IMR-90 (cell line): ENCODE measurements around the gene GPX4. TPM values are rescaled to one million over a fixed set of nuclear protein-coding genes. Genes with fewer than 3 reads are reported as not detected.

Experiments used
- ATAC-seq: fragments of 200-7000 bp; cut with Tn5 transposase; 2 replicates; pipeline ENCODE4 v1.9.1; 2020; ENCODE audit warnings: low read depth, mild to moderate bottlenecking, moderate library complexity
- BruUV-seq: library from RNA; stranded (reverse); fragments of 400-500 nt; replicated peaks from 2 replicates; lab custom pipeline; 2021; lab: Mats Ljungman, UMichigan
- CTCF ChIA-PET: fragments of 300-600 bp; formaldehyde crosslinking; extraction: SDS; loops from one replicate; lab custom pipeline; 2021; ENCODE audit warnings: antibody characterized with exemption; lab: Yijun Ruan, JAX
- POLR2A ChIA-PET: fragments of 300-600 bp; sonication (Branson Sonifier 250); formaldehyde crosslinking; loops from one replicate; lab custom pipeline; 2022; ENCODE audit warnings: antibody characterized with exemption; ENCODE audit not compliant: unreplicated experiment; lab: Charles Lee
- DNase-seq: peaks from one replicate; pipeline ENCODE4 v3.0.0; 2013
- H2AFZ ChIP-seq: replicated peaks from 2 replicates; pipeline ENCODE3; 2013; ENCODE audit warnings: low read length, mild to moderate bottlenecking; ENCODE audit not compliant: poor library complexity
- H2AK5ac ChIP-seq: 2 replicates; pipeline ENCODE4 v1.6.1; 2013; ENCODE audit warnings: low read depth, low read length, inconsistent platforms
- H2AK9ac ChIP-seq: replicated peaks from 2 replicates; pipeline ENCODE3; 2013; ENCODE audit warnings: mild to moderate bottlenecking, low read depth, low read length, moderate library complexity; ENCODE audit not compliant: poor library complexity
- H2BK120ac ChIP-seq: 2 replicates; pipeline ENCODE4 v1.6.1; 2013; ENCODE audit warnings: low read depth, low read length, inconsistent platforms
- H2BK15ac ChIP-seq: 3 replicates; pipeline ENCODE4 v1.6.1; 2013; ENCODE audit warnings: low read depth, low read length, inconsistent platforms
- H2BK20ac ChIP-seq: 2 replicates; pipeline ENCODE4 v1.6.1; 2013; ENCODE audit warnings: low read depth, mild to moderate bottlenecking, inconsistent platforms, low read length, moderate library complexity
- H2BK5ac ChIP-seq: 2 replicates; pipeline ENCODE4 v1.6.1; 2013; ENCODE audit warnings: mild to moderate bottlenecking, low read depth, low read length, inconsistent platforms; ENCODE audit not compliant: poor library complexity, severe bottlenecking
- H3K14ac ChIP-seq: replicated peaks from 2 replicates; pipeline ENCODE4 v1.6.1; 2013; ENCODE audit warnings: low read depth, low read length, inconsistent platforms
- H3K18ac ChIP-seq: 2 replicates; pipeline ENCODE4 v1.6.1; 2013; ENCODE audit warnings: low read depth, low read length, control low read depth
- H3K23ac ChIP-seq: 2 replicates; pipeline ENCODE4 v1.6.1; 2013; ENCODE audit warnings: low read depth, low read length, inconsistent platforms
- H3K27ac ChIP-seq: 2 replicates; pipeline ENCODE4 v1.5.1; 2013; ENCODE audit warnings: mild to moderate bottlenecking, control low read depth, low read length; ENCODE audit not compliant: insufficient read depth
- H3K27me3 ChIP-seq: 2 replicates; pipeline ENCODE4 v1.6.1; 2013; ENCODE audit warnings: low read length; ENCODE audit not compliant: control insufficient read depth, insufficient read depth
- H3K36me3 ChIP-seq: 2 replicates; pipeline ENCODE4 v1.6.1; 2013; ENCODE audit warnings: low read length, mixed read lengths; ENCODE audit not compliant: control insufficient read depth, insufficient read depth
- H3K4ac ChIP-seq: 2 replicates; pipeline ENCODE4 v1.6.1; 2013; ENCODE audit warnings: low read depth, low read length, inconsistent platforms
- H3K4me1 ChIP-seq: 2 replicates; pipeline ENCODE4 v1.6.1; 2013; ENCODE audit warnings: low read length, mixed read lengths; ENCODE audit not compliant: control insufficient read depth, insufficient read depth
- H3K4me2 ChIP-seq: 2 replicates; pipeline ENCODE4 v1.6.1; 2013; ENCODE audit warnings: low read depth, mild to moderate bottlenecking, control low read depth, low read length, moderate library complexity
- H3K4me3 ChIP-seq: 2 replicates; pipeline ENCODE4 v1.5.1; 2013; ENCODE audit warnings: low read depth, mild to moderate bottlenecking, control low read depth, low read length, moderate library complexity; ENCODE audit not compliant: insufficient read depth
- H3K56ac ChIP-seq: 2 replicates; pipeline ENCODE4 v1.6.1; 2013; ENCODE audit warnings: low read length, inconsistent platforms; ENCODE audit not compliant: insufficient read depth; ENCODE audit errors: extremely low read depth
- H3K79me1 ChIP-seq, 2 experiments: 2 replicates each; pipeline ENCODE4 v1.6.1; 2013; ENCODE audit warnings: low read length in 2 of 2, inconsistent platforms in 1 of 2, low read depth in 1 of 2
- H3K9ac ChIP-seq: 2 replicates; pipeline ENCODE4 v1.6.1; 2013; ENCODE audit warnings: low read depth, low read length, control low read depth
- H3K9me1 ChIP-seq: 2 replicates; pipeline ENCODE4 v1.6.1; 2013; ENCODE audit warnings: low read length, inconsistent platforms; ENCODE audit not compliant: insufficient read depth
- H3K9me3 ChIP-seq: 2 replicates; pipeline ENCODE4 v1.6.1; 2013; ENCODE audit warnings: low read length; ENCODE audit not compliant: control insufficient read depth, insufficient read depth
- H4K20me1 ChIP-seq: 2 replicates; pipeline ENCODE4 v1.6.1; 2013; ENCODE audit warnings: low read length, inconsistent platforms; ENCODE audit not compliant: insufficient read depth
- H4K5ac ChIP-seq: 2 replicates; pipeline ENCODE4 v1.6.1; 2013; ENCODE audit warnings: mild to moderate bottlenecking, low read depth, low read length, control low read depth
- H4K8ac ChIP-seq, 2 experiments: 2 replicates each; pipeline ENCODE4 v1.6.1; 2013; ENCODE audit warnings: low read depth in 2 of 2, low read length in 2 of 2, control low read depth in 1 of 2, inconsistent platforms in 1 of 2
- H4K91ac ChIP-seq: 2 replicates; pipeline ENCODE4 v1.6.1; 2013; ENCODE audit warnings: low read depth, low read length, inconsistent platforms; ENCODE audit not compliant: insufficient read depth
- CHD1 ChIP-seq: IDR thresholded peaks from 2 replicates; pipeline ENCODE4 v1.6.1; 2012; ENCODE audit warnings: low read depth, low read length, improper control_type of control experiment
- RAD21 ChIP-seq: IDR thresholded peaks from 2 replicates; pipeline ENCODE4 v1.6.1; 2012; ENCODE audit warnings: low read length, improper control_type of control experiment
- WGBS, 2 experiments: methylation state at CpG; one replicate each; pipeline versions ENCODE4 v1.1.5 to v1.1.7; 2013; ENCODE audit warnings: missing lambda C conversion rate in 2 of 2; ENCODE audit not compliant: insufficient read length in 1 of 2; ENCODE audit errors: extremely low coverage in 2 of 2; 5-methylcytosine and 5-hydroxymethylcytosine counted together
- dilution Hi-C: fragments of 300-500 bp; cut with HindIII; formaldehyde crosslinking; loops from one replicate; pipeline ENCODE4 v1.14.3; 2018; ENCODE audit warnings: low sequenced_read_pairs; ENCODE audit not compliant: unreplicated experiment
- in situ Hi-C: fragments of 300-500 bp; cut with MboI; formaldehyde crosslinking; loops from 3 replicates; pipeline ENCODE4 v1.14.3; 2019; ENCODE audit warnings: low sequenced_read_pairs, inconsistent platforms, mixed read lengths
- intact Hi-C: fragments of 100-400 bp; cut with micrococcal nuclease; formaldehyde crosslinking; loops from 2 replicates; pipeline ENCODE4 v1.10.0; 2022
- polyA plus RNA-seq, 3 experiments: library from polyadenylated mRNA; depleted of rRNA; stranded (reverse); fragments of >200 nt; gene quantifications; 2 replicates each; pipeline ENCODE4 v1.2.3, GENCODE V29; 2012; ENCODE audit warnings: low replicate concordance in 1 of 3
- total RNA-seq: library from RNA; depleted of rRNA; stranded (reverse); fragments of >200 nt; gene quantifications from 2 replicates; pipeline ENCODE4 v1.2.3, GENCODE V29; 2012
- TF ChIP-seq, protein P1 (sequence below): fragments of 150-350 bp; IDR thresholded peaks from 2 replicates; pipeline ENCODE4 v1.6.1; 2016; ENCODE audit warnings: low read depth, mild to moderate bottlenecking, low read length, moderate library complexity, borderline replicate concordance

The GPX4 gene
- total and polyA plus RNA-seq, 2 of the 4 experiments (the other 2 are of a cell fraction): 357 to 1,083 TPM

GRCh38 chr19:1091544-1092175 is 12.1 kb upstream of the GPX4 start:
- Histone ChIP-seq H3K23ac (no peak overlapping the region), H3K36me3 (peaks cover 42% of the 10 kb centered on the region), H3K4ac (no peak overlapping the region), H2AK5ac (no peak overlapping the region), H3K4me3 (no peak overlapping the region), H3K79me1 (peaks cover 3 to 28% of the 10 kb centered on the region in 2 experiments; a peak in 2 of 4 replicates), H3K9ac (no peak overlapping the region), H3K27ac (no peak overlapping the region), H4K91ac (no peak overlapping the region), H3K14ac (no peak overlapping the region), H3K18ac (no peak overlapping the region), H3K9me1 (peaks cover 5% of the 10 kb centered on the region; the same call in 1 of the 2 replicates), H2BK120ac (no peak overlapping the region), H4K20me1 (peaks cover 22% of the 10 kb centered on the region), H3K56ac (no peak overlapping the region), H2AFZ (no peak overlapping the region), H3K4me1 (peaks cover 5% of the 10 kb centered on the region; the same call in 1 of the 2 replicates), H3K4me2 (no peak overlapping the region), H4K8ac (no peak overlapping the region), H2BK5ac (no peak overlapping the region), H2AK9ac (peak overlapping the region; percentile 37), H3K9me3 (no peaks in the 10 kb centered on the region), H3K27me3 (no peaks in the 10 kb centered on the region), H2BK15ac (no peak overlapping the region), H2BK20ac (no peak overlapping the region), H4K5ac (no peak overlapping the region)
- no TSS peak for BruUV-seq
- TF ChIP-seq, protein P1, sequence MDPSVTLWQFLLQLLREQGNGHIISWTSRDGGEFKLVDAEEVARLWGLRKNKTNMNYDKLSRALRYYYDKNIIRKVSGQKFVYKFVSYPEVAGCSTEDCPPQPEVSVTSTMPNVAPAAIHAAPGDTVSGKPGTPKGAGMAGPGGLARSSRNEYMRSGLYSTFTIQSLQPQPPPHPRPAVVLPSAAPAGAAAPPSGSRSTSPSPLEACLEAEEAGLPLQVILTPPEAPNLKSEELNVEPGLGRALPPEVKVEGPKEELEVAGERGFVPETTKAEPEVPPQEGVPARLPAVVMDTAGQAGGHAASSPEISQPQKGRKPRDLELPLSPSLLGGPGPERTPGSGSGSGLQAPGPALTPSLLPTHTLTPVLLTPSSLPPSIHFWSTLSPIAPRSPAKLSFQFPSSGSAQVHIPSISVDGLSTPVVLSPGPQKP: no peak
- TF ChIP-seq CHD1: no peak
- TF ChIP-seq RAD21: no peak
- ATAC-seq (no peak), DNase-seq (no peak)
- intact Hi-C loops: no loop called here
- 94% methylated on average over 7 of the region's 27 CpGs; no CpG with 5 or more reads in 1 of the 2 experiments for WGBS, 2 experiments
- ChIA-PET POLR2A (no interaction called here), CTCF (no interaction called here)
- dilution Hi-C loops: no loop called here
- in situ Hi-C loops: no loop called here
